NCI-H1048 (cell line): ENCODE results near the gene PSMB5.

Experiments
- DNase-seq: peaks from one replicate; lab custom pipeline; 2025; lab: John Stamatoyannopoulos, UW

Gene PSMB5

DNA sequence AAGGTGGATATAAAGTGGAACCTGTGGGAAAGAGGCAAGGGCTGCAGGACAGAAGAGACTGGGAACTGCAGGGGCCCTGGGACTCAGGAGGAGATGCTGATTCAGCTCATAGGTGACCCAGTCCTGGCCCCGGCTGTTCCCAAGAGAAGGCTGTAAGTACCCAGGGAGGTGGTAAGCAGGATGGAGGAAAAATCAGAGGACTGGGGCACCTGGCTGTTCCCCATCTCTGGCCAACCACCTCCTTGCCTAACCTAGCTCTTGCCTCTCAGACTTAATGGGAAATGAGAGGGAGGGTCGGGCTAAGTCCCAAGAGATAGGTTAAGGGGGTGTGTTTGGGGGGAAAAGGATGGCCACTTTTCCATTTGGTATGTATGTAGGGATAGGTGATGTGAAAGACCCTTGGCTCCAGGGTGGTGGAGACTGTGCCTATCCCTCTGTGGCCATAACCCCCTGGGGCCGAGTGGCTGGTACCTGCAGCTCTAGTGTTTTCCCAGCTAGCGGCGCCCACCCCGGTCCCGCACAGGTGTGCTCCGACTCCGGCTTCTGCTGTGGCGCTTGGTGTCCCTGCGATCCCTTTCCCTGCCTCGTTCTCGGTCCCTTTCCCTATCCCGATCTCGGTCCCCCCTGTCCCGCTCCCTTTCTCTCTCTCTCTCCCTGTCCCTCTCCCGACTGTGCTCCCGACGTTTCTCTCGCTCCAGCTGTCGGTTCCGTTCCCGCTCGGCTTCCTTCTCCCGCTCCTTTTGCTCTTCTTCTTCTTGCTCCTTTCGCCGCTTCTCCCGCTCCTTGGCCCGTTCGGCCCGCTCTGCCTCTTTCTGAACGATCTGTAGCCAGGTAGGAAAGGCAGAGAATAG, 24.2 kb upstream of the PSMB5 start:
- no peak for DNase-seq

DNA sequence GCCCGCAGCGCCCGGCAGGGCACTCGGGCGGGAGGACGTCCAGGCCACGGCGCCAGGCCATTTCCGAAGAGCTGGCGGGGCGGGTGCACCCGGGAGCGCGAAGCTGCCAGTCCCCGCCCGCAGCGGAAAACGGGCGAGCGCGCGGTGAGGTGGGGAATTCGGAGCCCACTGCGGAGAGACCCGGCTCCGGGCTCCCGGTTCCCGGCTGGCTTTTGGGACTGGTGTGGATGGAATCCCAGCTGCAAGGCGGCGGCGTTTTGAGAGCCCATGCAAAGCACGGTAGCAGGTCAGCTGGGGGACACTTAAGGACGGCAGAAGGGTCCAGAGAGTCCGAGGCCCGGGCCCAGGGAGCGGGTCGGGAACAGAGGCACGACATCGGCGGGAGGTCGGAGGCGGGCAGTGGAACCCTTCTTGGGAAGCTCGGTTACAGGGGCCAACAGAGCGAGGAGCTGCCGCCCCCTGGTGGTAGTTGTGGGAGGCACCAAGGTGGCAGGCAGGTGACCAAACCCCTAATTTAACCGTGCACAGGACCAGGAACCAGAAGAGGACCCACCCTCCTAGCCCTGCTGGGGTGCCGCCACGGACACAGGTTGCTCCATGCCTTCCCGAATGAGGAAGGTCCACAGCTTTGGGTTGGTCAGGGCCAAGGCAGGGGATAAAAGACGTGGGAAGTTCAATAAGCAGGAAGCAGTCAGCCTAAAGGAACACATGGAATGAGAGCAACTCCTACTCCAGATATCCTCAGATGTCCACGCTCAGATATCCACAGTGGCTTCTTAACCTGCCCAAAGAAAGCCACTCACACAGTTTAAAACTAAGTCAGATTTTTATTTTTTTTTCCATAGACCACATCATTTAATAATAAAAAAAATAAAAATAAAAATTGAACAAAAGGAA, 23.3 kb upstream of the PSMB5 start:
- no peak for DNase-seq

DNA sequence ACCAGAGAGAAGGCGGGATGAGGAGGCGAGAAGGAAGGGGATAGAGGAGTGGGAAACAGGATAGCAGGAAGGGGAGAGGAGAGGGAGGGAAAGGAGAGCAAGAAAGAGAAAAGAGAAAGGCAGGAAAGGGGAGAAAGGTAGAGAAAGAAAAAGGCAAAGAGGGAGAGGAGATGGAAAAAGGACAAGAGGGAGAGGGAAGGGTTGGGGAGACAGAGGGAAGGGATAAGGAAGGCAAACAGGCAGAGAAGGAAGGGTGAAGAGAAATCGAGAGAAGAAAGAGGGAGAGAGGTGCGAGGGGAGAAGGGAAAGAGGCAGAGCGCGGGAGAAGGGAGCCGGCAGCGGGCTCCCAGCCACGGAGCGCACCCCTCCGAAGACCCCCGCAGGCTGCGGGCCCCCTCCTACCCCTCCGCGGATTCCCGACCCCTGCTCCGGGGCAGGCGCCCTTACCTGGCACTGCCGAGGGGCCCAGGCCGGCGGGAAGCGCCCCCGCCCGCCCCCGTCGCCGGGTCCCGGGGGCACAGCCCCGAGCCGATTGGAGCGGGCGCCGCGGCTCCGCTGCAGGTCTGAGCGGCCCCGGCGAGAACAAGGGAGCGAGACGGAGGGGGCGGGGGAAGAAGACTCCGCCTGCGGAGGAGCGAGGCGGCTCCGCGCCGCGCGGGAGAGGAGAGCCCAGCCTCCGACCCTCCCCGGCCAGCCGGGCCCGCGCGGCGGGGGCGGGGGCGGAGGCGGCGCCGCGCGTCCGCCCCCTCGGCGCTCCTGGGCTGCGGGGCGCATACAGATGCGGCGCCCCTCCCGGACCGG, 22.5 kb upstream of the PSMB5 start, which contains the start of gene CDH24:
Gene CDH24, minus strand, starts transcription at position 565 of the 801 bp plus-strand sequence. CDS start 1,787 bp downstream, outside the sequence.
- DNase-seq, result no peak

DNA sequence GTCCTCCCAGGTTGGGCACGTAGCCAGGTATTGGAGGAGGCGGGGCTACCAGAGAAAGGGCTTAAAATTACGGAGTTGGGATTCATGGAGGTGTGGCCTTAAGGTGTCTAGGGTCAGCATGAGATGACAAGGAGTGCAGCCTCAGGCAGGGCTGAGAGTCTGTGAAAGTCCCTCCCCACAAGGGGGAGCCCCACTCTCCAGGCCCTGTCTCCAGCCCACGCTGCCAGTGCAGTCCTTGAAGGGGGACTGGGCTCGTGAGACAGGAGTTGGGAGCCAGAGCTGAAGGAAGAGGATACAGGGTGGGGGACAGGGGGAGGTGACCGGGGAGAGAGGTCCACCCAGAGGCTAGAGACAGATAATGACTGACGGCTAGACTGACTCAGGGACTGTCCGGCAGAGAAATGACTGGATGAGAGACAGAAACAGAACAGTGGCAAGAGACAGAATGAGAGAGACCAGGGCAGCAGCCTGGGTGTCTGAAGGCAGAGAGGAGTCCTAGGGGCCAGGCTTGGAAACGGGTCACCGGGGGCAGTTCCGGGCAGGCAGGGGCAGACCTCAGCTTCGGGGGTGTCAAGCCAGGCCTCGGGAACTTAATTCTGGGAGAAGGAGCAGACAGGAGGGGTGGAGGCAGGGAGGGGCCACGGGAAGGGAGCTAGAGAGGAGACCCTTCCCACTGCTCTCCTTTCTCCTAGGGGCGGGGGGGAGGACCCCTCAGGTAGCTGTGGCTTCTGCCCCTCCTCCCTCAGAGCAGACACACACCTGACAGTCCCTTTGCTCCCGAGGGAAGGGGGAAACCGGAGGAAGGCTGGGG, 21.6 kb upstream of the PSMB5 start:
- no peak for DNase-seq

DNA sequence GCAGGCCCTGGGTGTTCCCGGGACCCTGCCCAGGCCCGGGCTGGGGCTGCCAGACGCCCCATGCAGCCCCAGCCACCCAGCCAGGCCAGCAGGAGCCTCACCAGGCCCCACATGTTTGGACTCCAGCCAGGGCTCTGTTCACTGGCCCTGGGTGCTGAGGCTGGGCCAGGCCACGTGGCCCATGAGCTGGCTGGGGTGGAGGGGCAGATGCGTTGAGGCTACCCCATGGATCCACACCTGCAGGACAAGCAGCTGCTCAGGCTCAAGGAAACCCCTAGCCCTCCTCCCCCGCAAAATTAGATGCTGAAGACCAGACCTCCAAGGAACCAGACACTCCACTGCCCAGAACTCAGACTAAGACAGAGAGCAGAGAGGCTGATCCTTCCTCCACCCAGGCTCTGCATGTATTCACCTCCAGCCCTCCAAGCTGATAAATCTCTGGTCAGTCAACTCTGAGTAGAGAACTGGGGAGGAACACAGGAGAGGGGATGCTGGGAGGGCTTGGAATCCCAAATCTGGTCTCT, 21.0 kb upstream of the PSMB5 start:
- DNase-seq, result no peak

DNA sequence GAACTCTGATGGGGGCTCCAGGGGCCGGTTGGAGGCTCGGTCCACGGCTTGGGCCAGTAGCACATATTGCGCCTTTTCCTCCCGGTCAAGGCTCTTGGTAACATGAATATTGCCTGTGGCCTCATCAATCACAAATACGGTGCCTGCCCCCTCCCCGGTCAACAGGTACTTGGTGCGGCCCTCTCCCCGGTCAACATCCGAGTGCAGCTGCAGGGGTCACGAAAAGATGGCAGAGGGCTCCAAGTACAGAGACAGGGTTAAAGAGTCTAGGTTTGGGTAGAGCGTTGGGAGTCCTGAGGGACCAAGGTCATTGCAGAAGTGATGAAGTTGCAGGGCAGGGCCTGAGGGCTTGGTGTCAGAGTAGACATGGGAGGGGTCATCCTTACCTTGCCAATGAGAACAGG, 20.4 kb upstream of the PSMB5 start:
- no peak for DNase-seq

DNA sequence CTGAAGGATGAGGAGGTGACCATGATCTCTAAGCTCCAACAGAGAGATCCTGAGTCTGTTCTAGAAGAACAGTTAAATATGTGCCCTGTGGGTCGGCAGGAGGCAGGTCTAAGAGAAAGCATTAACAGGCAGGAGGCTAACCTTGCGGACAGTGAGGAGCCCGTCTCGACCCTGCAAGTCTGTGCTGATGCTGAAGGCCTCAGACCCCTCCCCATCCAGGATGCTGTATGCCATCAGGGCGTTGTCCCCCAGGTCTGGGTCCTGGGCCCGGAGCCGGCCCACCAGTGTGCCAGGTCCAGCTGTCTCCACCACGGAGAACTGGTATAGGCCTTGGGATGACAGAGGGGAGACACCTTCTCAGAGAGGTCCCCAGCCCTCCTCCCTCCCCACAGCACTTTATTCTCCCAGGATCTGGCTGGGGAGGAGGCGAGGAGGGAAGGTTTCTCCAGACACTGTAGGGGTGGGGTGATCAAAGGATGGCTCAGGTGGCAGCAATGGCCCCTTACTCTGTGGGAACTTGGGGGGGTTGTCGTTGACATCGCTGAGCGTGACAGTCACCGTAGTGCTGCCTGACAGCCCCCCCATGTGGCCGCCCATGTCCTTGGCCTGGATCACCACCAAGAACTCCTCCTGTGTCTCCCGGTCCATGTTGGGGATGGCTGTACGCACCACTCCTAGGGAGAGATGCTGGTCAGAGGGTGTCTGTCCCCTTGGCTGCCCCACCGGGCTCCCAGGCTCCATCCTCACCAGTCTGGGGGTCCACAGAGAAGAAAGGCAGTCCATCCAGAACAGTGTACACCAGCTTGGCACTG, 19.5 kb upstream of the PSMB5 start:
- no peak for DNase-seq

DNA sequence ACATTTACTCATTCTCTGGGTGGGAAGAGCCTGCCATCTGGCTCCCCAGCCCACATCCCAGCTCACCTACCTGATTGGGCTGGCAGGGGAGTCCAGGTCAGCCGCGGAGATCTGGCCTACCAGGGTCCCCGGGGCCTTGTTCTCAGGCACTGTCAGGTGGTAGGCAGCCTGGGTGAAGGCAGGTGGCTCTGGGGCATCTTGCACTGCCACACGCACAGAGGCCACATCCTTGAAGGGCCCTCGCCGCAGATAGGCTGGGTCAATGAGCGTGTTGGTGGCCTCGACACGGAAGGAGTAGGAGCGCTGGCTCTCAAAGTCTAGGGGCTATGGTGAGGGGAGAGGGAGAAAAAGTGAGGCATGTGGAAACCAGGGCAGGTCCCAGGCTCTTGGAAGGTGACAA, 18.7 kb upstream of the PSMB5 start:
- DNase-seq, result no peak

DNA sequence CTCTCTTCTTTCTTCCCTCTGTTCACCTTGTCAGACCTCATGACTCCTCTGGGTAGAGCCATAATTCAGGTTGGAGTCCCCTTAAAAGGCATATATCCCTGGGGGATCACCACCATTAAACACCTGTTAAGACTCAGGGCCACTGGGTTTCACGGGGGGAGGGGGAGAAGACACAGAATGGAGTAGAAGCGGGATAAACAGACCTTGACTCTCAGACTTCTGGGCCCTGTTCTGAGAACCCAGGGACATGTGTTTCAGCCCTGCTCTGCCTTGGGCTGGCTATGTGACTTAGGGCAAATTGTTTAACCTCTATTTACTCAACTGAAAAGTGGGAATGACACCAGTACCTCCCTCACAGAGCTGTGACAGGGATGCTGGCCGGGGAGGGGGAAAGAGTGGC, 18.0 kb upstream of the PSMB5 start:
- no peak for DNase-seq

DNA sequence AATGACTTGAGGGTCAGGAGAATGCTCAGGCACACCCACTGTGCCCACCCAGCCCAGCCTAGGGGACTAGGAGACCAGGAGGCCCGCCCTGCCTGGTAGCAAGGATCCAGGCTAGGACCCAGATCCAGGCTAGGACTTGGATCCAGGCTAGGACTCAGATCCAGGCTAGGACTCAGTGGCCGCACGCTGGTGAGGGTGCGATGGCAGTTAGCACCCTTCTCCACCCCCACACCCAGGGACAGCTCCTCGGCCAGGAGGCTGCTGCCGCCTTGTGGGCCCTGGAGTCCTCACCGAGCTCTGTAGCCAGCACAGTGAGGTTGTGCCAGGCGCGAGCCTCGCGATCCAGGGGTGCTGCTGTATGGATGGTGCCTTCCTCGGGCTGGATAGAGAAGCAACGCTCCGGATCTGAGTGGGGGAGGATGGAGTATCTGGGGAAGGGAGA, 17.5 kb upstream of the PSMB5 start:
- DNase-seq, result no peak

DNA sequence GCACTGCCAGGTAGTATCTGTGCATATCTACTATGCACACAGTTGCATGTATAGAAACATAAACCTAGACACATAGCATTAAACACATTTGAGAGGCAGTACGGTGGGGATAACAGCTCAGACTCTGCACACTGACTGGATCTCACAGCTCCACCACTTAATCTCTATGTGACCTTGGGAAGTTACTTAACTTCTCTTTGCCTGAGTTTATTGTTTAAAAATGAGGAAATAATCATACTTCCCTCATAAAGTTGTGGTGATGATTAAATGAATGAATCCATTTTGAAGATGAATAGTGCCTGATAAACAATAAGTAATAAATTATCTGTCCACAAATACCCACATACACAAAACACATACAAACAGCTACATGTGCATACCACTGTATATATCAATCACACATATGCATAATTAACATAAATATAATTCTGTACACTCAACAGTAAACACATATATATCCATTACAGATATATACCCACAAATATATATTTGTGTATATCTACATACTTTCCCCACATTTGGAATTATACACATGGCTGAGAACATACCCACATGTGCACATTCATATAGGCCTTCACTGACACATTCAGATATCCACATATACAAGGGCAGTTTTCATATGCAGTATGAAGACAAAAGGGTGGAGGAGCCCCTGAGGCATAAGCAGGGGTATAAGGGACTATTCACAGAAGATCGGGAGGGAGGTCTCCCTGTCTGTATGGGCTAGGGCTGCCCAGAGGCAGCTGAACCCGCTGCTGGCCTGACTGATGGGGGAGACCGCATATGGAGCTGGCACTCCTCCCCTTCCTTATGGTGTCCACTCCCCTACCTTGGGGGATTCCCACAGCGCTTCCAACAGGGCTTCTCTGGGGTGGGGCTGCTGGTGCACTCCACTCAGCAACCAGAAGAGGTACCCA, 16.7 kb upstream of the PSMB5 start:
- no peak for DNase-seq

DNA sequence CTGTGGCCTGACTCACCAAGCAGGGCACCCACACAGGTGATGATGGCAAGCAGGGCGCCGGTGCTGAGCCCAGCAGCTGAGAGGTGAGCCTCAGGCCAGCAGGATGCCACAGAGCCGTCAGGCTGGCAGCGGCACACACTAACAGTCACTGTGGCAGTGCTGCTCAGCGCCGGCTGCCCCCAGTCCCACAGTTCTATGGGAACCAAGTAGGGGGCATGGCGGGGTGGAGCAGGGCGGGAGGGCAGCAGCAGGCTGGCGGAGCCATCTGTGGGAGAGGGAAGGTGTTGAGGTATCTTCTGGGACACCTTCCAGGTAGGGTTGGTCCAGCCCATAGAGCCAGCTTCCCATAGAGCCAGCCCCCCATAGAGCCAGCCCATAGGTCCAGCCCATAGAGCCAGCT, 14.3 kb upstream of the PSMB5 start:
- no peak for DNase-seq

DNA sequence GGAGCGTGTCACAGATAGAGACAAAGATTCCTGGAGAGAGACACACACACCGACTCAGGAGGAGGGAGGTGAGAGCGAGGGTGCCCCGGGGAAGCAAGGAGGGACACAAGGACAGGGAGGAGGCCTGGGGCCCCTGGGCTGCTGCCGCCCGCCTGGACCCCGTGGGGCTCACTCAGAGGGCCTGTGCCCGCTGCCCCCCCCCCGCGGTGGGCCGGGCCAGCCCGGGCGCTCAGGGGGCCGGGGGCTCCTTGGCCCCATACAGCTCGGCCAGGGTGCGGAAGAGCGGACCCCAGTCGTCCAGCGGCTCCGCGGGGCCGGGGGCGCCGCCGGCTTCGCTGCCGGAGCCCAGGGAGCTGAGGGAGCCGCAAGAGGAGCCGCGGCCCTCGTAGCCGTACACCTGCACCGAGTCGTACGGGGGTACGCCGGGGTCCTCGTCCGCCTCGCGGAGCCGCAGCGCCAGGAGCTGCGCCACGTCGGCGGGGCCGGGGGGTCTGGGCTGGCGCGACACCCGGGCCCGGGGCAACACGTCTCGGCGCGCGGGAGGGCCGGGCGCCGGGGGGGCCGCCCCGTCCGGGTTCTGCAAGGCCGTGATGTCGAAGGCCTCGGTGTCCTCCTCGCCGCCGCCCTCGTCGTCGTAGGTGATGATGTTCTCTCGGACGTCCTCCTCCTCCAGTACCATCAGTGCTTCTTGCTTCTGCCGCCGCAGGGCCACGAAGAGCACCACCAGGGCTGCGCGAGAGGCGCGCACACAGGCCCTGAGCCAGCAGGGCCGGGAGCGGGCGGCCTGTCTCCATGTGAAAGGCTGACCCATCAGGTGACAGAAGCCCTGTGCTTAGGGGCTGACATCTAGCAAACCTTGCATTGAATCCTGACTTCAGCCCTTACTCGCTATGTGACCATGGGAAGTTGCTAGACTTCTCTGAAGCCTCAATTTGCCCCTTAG, 13.3 kb upstream of the PSMB5 start:
- DNase-seq, result no peak

DNA sequence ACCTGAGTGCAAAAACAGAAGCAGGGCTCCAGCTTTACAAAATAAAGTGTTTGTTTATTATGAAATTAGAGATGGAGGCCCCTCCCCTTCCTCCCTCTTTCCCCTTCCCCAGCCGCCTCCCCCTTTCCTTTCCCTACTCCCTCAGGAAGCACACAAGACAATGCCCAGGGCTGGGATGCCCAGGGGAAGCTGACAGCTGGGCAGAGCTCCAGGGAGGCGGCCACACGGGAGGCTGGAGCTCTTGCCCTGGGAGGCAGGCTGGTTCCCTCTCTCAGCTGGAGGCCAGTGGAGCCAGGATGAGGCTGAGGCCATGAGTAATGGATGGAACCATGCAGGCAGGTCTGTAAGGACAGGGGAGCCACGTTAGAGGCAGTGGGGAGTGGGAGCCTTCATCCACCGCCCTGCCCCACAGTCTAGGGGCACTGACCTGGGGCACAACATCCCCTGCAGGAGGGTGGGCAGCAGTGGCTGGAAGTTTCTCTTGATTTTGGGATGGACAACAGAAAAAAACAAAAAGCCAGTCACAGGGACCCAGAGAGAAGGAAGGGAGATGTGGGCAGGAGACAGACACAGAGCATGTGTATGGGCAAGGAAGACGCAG, 12.4 kb upstream of the PSMB5 start:
- DNase-seq, result no peak

DNA sequence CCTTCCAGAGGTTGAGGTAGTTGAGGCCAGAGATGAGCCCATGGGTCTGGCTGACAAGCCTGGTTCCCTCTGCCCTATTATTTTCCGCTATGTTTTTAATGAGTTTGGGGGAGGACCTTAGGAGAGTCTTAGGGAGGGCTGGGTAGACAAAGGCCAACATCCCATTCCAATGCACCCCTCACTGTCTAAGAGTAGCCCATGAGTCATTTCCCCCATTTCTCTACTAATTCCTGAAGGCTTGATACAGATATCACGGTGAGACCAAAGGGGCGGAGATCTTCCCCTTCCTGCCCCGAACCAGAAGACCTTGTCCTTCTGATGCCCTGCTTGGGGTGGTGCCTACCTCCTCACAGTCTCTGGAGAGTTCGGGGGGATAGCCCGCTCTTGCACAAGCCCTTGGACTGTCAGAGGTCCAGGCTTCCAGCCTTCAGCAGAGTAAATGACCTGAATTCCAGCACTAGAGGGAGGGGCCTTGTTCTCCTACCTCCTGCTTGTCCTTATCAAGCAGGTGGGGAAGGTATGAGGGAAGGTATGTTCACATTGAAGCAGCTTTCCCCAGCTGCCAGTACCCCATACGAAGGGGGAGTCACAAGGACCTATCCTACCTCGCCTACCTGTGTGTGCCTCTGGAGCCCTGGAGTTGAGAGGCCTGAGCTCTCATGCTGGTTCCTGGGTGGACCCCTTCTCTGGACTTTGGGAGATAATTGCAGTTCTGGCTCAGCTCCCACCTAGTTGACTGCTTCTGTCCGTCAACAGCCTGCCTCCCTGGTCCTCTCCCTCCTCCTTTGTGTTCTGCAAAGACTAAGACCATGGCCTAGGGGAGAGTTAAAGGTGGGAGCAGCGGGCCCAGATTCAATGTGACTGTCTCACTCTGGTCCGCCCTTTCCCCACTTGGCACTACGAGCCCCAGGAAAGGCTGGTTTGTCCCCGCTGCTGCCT, 11.0 kb upstream of the PSMB5 start:
- DNase-seq, result no peak

DNA sequence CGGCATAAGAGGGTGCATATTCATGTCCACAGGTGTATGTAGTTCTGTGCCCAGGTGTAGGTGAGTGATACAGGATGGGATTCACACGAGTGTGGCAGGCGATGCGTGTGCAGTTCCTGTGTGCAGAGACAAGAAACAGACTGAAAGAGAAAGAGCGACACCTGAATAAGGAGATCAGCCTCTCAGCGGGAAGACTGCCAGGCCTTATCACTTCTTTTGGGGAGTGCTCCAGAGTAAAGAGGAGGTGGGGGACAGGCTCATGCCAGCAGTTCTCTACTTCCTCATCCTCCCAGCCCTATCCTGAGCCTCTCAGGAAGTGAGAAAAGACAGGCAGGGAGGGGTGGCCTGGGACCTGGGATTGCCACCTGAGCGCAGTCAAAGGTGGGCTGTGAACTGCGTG, 10.1 kb upstream of the PSMB5 start:
- DNase-seq, result no peak
